Stimulated activated naive CD8-positive, alpha-beta T cell treated with anti-CD3 and anti-CD28 coated beads, Interleukin-15, Interleukin-2, amounts not matched to agents 100 U/mL and 50 U/mL, for 24 hours (primary cell): Measurements from ENCODE around the gene TMBIM1.

ENCODE experiments used
- ATAC-seq: fragments of 150-1000 bp; cut with Tn5 transposase; one replicate; pipeline ENCODE4 v1.10.0; 2021
- DNase-seq: peaks from one replicate; pipeline ENCODE4 v3.0.0; 2021

TMBIM1 gene

GRCh38 chr2:218292048-218293014 is at the start of gene TMBIM1:
TSS of gene TMBIM1 (minus strand) at chr2:218292503. CDS start at chr2:218282141, 10,362 bp downstream.
- ATAC-seq, result peak; percentile 89
- peak; percentile 86 for DNase-seq

- DNase-seq (no peak), ATAC-seq (no peak)
Measured at GRCh38 chr2:218341381-218341780, 49.1 kb upstream of the TMBIM1 start.

- DNase-seq (no peak), ATAC-seq (no peak)
Measured at GRCh38 chr2:218340656-218341055, 48.4 kb upstream of the TMBIM1 start.

- ATAC-seq, result no peak
Measured at GRCh38 chr2:218334531-218334930, 42.2 kb upstream of the TMBIM1 start.

GRCh38 chr2:218332920-218333645 is 40.8 kb upstream of the TMBIM1 start:
- ATAC-seq (no peak), DNase-seq (no peak)

More at GRCh38 chr2:218334531-218334930, 42.2 kb upstream of the TMBIM1 start:
- DNase-seq, result no peak

- DNase-seq (no peak), ATAC-seq (no peak)
Measured at GRCh38 chr2:218332288-218332687, 40.0 kb upstream of the TMBIM1 start.

- ATAC-seq (no peak), DNase-seq (no peak)
Measured at GRCh38 chr2:218331745-218332144, 39.4 kb upstream of the TMBIM1 start.

GRCh38 chr2:218329826-218330593 is 37.7 kb upstream of the TMBIM1 start:
- DNase-seq (no peak), ATAC-seq (no peak)

- ATAC-seq (peak; percentile 20), DNase-seq (no peak)
Measured at GRCh38 chr2:218329027-218329825, 36.9 kb upstream of the TMBIM1 start.

GRCh38 chr2:218328294-218328693 is 36.0 kb upstream of the TMBIM1 start:
- DNase-seq (no peak), ATAC-seq (no peak)

GRCh38 chr2:218327451-218328210 is 35.3 kb upstream of the TMBIM1 start:
- DNase-seq (no peak), ATAC-seq (no peak)

- ATAC-seq (no peak), DNase-seq (no peak)
Measured at GRCh38 chr2:218326315-218326714, 34.0 kb upstream of the TMBIM1 start.

GRCh38 chr2:218325566-218326160 is 33.4 kb upstream of the TMBIM1 start:
- no peak for ATAC-seq
- DNase-seq, result no peak

GRCh38 chr2:218323526-218324472 is 31.5 kb upstream of the TMBIM1 start:
- no peak for DNase-seq
- ATAC-seq, result no peak

- peak; percentile 67 for ATAC-seq
- DNase-seq, result peak; percentile 57
Measured at GRCh38 chr2:218322768-218323525, 30.6 kb upstream of the TMBIM1 start.

GRCh38 chr2:218320704-218321336 is 28.5 kb upstream of the TMBIM1 start:
- ATAC-seq (no peak), DNase-seq (no peak)

- no peak for DNase-seq
- no peak for ATAC-seq
Measured at GRCh38 chr2:218319813-218320365, 27.6 kb upstream of the TMBIM1 start.

- no peak for DNase-seq
- ATAC-seq, result no peak
Measured at GRCh38 chr2:218318241-218318640, 25.9 kb upstream of the TMBIM1 start.
